ENCODE measurements around the gene ARL5C.

Gene ARL5C

GRCh38 chr17:39107155-39107554, 58.8 kb downstream of the ARL5C start:
- H2AFZ ChIP-seq (ENCODE audit: low read depth, low read length) = no peak overlapping the region
- H3K4me2 ChIP-seq (ENCODE audit: low read length) = no peak overlapping the region
- H4K20me1 ChIP-seq (ENCODE audit: insufficient read depth, low read length) = no peaks in the 10 kb centered on the region
- peaks cover 11% of the 10 kb centered on the region for H3K4me1 ChIP-seq (ENCODE audit: low read length)
- no peaks in the 10 kb centered on the region for H3K79me2 ChIP-seq (ENCODE audit: low read length)
- no peak overlapping the region for H3K4me3 ChIP-seq (ENCODE audit: low read length)
- no peak overlapping the region for H3K9ac ChIP-seq (ENCODE audit: low read length)
- H3K27me3 ChIP-seq (ENCODE audit: low read depth, low read length) = peaks cover 17% of the 10 kb centered on the region
- no peak for TF ChIP-seq CTCF (IDR thresholded peaks at IDR 0.05; ENCODE audit: low read depth, low read length)
- no peaks in the 10 kb centered on the region for H3K9me3 ChIP-seq (ENCODE audit: insufficient read depth, low read length)
- H3K36me3 ChIP-seq (replicated peaks; ENCODE audit: low read depth, low read length) = no peaks in the 10 kb centered on the region
- H3K27ac ChIP-seq (ENCODE audit: low read length) = no peak overlapping the region

Data from OCI-LY3 (cell line).